GM18873 (cell line): ENCODE results near the gene LRGUK.

Experiments
- ATAC-seq: cut with Tn5 transposase; IDR thresholded peaks from one replicate; pipeline ENCODE4 v1.9.1; 2021; ENCODE audit warnings: mild to moderate bottlenecking, moderate library complexity, moderate number of reproducible peaks; ENCODE audit not compliant: unreplicated experiment, low FRiP score

Gene LRGUK

DNA sequence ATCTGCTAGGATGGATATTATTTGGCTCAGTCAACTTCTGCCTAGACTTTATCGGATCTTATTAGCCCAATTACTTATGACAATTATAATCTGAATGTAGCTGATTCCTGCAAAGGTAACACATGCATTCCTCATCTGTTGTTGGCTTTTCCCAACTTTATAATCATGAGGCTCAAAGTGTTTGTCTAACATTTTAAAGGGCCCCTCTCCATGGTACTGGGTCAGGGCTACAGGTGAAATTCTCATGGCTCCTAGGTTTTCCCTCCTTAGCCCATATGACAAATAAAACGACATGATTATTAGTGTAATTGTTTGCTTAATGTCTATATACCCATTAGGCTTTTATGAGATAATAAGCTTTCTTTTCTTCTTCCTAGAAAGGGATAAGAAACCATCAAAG, 4.2 kb upstream of the LRGUK start:
- ATAC-seq = no peak

DNA sequence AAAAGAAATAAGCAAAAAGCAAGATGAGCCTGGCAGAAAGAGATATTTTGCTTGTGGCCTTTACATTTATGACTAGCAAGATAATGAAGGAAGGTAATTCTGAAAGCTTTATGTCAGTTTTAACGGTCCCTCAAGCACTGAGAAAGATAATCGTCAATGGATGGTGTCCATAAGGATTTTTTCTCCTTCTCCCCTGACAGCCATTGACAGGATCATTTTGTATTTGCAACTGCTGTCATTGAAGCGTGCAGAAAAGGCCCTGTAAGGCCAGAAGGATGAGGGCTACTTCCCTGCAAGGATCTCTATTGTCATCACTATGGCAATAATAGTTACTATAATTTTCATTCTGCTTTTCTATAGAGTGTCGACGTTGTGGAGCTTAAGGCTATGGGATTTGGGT, 994 bp upstream of the LRGUK start:
- ATAC-seq = no peak

DNA sequence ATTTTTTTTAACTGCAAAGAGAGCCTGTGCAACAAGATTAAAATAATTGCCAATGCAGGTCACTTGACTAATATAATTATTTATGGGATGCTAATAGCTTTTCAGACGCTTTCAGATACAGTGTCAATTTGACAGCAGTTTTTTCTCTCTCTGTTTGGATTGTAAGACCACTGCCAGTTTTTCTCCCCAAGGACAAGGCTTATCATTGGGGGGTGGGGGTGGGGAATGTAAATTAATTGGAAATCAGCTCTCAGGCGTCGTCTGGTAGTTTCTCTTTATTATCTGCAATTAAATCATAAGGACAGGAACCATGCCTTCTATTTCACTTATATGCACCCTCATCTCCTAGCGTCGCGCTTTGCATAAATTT, 559 bp upstream of the LRGUK start:
- no peak for ATAC-seq

DNA sequence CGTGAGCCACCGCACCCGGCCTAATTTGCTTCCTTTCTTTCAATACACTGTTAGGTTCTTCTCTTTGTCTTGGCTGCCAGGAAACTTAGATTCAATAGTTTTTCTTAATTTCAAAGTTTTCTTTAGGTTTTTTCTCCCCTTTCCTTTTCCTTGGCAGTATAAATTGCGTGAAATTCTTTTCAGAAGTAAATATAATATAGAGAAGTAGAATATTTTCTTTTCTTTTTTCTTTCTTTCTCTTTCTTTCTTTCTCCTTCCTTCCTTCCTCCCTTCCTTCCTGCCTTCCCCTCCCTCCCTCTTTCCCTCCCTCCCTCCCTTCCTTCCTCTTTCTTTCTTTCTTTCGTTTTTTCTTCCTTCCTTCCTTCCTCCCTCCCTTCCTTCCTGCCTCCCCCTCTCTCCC, 1.7 kb downstream of the LRGUK start:
- ATAC-seq = no peak

DNA sequence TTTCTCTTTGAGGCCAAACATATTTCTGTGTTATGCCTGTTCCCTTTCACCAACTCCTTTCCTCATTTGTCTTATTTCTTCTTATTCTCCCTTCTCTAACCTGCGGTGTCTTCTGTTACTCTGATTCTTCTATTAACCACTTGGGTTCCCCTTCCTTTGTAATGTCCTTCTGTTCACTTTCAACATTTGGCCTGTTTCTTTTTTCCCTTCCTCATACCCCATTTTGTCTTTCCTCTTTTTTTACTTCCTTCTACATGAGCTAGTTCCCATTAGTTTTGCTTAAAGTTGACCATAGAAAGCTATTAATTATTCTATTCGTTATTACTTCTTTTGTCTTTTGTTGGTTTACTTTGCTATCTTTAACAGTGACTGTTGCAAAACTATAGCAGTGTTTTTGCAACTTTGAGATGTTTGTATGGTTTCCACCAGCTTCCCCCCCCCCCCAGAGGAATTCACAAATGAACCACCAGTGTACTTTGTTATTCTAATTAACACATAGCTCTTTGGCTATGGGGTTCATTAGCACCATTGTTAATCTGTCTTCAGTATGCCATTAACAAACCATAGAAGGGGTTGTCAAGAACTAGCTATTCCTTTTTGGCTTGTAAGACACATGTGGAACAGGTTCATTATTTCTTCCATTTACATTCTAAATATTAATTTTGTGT, 2.9 kb downstream of the LRGUK start:
- no peak for ATAC-seq

DNA sequence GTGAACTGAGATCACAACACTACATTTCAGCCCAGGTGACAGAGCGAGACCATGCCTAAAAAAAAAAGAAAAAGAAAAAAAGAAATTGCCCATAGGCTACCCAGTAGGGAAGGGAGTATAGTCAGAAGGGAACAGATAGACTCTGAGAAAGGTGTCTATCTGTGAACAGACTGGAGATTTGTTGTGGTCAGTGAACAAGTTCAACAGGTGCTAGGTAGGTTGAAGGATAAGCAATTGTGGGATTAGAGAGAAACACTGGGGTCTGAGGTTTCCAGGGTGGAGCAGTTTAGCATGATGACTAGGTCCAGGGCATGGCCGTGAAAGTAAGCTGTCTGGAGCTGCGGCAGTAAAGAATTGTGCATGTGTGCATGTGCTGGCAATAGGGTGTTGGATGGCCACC, 6.9 kb downstream of the LRGUK start:
- ATAC-seq = no peak

DNA sequence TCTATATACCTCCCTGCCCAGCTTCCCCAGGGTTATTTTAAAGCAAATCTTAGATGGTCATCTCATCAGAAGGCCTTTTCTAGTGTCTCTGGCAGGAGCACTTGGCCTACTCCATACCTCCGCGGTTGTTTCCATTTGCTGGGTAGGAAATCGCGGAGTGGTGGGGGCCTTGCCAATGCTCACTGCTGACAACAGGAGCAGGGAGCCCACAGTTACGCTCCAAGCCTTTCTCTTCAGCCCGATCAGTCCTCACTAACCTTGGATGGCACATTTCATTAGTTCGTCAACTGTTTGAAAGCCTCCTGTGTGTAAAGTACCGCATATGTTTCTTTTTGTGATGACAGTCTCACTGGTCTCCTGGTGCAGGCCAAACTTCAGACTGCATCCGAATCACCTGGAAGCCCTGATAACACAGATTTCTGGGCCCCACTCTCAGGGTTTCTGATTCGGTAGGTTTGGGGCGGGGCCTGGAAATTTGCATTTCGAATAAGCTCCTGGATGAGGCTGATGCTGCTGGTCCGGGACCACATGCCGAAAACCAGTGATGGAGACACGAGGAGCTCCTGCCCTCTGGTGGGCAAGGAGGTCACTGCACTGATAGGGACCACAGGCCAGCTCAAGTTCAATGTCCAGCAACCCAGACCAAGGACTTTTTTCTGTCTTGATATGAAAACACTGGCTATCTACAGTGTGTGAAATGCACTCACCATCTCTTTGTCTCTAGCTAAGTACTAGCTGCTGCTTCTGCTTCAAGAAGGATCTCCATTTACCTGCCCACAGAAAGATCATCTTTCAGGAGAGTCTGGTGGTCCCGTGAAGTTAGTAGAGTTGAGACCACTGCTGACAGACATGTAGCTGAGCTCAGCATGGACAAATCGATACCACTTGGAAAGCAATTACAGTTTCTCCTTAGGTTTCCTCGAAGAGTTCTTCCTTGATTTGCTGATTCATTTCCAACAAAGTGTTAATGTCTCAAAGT, 14.0 kb downstream of the LRGUK start:
- peak; percentile 60 for ATAC-seq

DNA sequence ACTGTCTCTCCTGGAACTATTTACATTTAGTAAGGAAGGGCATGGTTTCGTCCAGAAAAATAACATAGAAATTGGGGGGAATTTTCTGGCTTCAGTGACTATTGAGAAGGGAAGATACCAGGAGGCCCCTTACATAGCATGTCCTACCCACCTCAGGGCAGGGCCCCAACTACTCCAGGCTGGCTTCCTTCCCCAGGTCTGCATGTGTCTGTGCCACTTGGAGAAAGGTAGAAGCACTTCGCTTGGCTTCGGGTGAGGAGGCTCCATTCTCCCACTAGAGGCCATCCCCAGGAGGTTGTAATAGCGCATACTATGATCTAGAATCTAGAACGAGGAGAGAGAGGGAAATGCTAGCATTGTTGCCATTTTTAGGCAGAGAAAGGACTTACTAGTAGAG, 14.7 kb downstream of the LRGUK start:
- no peak for ATAC-seq

DNA sequence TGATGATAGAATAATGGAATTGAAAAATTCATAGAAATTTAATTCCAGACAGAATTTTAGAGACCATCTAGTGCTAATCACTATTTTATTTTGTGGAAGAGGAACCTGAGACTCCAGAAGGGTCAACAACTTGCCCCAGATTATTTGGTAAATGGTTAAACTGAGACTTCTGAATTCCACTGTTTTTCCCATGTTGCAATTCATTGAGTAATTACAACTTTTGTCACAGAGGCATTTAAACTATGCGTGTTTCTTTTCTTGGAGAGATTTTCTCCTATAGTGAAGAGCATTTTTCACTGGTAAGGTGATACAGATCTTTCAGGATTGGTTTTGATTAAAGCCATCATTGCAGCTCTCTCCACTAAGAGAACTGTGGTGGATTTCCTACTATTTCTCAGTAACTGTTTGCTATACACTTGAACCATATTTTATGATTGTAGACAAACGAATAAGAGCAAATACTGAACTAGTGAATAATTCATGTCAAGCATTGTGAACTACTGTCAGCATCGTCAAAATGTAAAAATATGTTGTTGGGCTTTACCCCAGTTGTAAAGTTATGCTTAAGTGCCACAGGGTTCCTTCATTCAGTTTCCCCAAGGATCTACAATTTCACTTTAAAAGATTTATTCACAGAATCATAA, 26.5 kb downstream of the LRGUK start:
- no peak for ATAC-seq

DNA sequence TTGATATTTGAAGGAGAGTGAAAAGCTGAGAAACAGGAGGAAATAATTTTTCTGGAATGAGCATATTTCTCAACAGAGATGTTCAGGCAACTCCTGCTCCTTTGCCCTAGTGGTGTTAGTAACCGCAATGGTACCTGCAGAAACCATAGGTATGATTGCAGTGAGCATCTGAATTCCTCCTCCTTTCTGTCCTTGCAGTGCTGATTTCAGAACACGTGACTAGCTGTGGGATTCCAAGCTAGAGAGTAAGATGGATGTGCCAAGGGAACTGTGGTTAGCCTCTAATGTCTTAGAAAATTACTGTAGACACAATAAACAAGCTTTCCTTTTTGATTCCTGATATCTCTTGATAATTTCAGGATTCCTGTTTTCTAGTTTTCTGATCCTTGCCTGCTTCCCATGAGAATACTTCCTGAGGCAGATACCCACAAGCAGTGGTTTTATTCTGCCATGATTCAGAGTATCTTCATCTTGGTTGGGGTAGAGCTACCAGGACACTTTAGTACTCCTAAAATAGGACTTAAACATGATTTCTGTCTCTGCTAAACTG, 27.5 kb downstream of the LRGUK start:
- ATAC-seq = no peak

DNA sequence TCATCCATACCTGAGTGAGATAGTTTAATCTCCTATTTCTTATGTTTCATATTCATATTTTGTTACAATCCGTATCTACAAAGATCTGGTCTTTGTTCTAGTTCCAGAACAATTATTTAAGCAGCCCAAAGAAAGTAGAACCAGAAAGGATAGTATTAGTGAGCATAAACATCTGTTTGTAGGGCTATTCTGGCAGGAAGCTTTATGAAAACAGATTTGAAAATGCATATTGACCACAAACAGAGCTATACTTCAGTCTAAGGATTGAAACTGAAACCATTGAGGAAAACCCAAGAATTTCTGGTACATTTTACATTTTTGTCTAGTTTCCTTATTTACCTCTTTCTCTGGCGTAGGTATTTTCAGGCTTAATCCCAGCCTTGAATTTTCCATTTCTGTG, 28.1 kb downstream of the LRGUK start:
- ATAC-seq = no peak

DNA sequence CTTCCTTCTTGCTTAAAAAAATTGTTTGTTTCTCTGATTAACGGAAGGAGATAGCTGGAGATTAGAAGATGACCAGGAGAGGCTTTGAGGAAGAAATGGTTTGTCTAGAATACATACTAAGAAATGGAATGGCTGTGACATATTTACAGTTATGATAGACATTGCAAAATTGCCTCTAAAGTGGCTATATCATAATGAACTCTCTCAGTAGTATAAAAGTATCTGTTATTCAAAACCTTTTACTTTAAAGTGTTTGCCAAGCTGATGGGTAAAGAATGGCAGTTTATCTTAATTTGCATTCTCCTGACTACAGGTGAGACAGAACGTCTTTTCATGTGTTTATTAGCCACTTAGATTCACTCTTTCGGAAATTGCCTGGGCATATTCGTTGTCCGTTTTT, 28.7 kb downstream of the LRGUK start:
- ATAC-seq = no peak

DNA sequence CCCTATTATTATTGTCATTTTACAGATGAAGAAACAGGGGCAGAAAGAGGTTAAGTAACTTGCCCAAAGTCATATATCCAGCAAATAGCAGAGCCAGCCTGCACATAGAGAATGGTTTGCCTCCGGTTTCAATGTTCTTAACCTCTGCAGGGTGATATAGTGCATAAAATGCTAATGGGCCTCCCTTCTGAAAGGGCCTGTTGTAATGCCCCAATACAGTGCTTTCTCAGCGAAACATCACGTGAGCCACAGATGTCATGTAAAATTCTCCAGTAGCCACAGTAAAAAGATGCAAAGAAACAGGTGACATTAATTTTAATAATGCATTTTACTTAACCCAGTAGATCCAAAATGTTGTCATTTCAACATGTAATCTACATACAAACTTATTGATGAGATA, 38.1 kb downstream of the LRGUK start:
- ATAC-seq = no peak

DNA sequence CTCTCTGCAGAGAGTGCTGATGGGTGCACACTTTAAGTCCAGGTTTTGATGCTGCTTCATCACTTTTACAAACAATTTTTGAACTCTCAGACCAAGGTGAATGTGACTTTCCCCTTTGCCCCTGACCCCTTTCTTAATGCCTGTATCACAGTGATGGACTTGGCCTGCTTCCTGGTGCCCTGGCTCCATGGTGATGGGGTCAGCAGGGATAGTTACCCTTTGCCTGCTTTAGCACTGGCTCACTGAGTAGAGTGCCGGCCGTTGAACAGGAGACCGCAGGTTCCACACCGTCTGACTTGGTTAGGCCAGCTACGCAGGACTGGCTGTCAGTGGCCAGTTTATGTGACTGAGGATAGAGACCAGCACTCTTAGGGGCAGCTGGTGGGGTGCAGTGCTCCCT, 40.1 kb downstream of the LRGUK start:
- no peak for ATAC-seq

DNA sequence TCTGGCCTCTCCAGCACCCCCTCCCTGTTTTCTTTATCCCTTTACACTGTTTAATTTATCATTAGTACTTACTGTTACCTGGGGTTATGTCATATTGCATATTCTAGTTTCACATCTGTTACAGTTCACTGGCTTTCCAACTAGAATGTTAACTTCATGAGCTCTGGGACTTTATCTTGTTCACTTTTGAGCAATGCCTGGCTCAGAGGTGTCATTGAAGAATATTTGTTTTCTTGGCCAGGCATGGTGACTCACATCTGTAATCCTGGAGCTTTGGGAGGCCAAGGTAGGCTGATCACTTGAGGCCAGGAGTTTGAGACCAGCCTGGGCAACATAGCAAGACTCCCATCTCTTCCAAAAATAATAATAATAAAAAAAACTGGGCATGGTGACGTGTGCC, 40.7 kb downstream of the LRGUK start:
- ATAC-seq = no peak

DNA sequence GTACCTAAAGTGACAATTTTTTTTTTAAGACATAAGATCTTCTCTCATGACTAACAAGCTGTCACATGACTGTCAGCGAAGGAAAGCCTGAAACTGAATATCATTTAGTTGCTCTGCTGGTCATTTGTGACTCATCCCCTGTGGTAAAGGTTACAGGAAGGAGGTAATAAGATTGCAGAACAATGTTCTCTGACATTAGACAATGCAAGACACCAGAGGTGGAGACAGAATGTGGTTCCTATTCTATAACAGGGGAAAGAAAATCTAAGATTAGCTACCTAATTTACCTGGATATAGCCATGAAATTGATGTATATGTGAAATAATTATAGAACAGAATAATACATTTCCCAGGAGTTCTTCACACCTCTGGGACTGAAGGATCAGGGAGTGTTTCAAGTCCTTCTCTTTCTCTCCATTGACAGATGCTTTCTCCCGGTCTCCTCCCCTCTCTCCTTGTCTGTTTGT, 47.7 kb downstream of the LRGUK start:
- ATAC-seq = peak; percentile 80

DNA sequence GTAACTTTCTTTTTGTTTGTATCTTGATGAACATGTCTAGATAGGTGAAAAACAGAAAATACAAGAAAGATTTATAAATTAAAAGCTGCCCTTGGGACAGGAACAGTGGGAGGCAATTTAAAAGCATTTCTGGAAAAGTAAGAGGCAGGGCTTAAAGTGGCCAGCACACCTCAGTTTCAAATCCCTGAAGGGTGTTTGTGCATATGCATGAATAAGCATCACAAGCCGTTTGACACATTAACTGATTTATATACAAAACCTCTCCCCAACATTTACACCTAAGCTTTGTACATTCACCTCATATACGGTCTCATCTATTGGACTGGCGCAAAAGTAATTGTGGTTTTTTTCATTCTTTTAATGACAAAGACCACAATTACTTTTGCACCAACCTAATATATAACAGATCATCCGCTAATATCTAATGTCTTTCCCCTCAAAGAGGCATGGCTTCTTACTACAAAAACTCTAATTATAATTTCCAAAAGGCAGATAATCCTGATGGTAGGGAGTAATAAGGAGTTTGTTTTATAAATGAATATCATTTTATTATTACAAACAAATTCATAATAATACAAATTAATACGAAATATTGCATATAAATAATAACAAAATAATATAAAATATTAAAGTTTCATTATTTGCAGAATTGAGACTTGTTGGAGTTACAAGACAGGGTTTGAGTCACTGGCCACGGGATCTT, 48.3 kb downstream of the LRGUK start:
- ATAC-seq = no peak

DNA sequence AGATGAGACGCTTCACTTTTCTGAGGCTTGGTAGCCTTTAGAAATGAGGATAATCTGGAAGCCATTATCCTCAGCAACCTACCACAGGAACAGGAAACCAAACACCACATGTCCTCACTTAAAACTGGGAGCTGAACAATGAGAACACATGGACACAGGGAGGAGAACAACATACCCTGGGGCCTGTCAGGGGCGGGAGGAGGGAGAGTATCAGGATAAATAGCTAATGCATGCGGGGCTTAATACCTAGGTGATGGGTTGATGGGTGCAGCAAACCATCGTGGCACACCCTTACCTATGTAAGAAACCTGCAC, 48.9 kb downstream of the LRGUK start:
- no peak for ATAC-seq

DNA sequence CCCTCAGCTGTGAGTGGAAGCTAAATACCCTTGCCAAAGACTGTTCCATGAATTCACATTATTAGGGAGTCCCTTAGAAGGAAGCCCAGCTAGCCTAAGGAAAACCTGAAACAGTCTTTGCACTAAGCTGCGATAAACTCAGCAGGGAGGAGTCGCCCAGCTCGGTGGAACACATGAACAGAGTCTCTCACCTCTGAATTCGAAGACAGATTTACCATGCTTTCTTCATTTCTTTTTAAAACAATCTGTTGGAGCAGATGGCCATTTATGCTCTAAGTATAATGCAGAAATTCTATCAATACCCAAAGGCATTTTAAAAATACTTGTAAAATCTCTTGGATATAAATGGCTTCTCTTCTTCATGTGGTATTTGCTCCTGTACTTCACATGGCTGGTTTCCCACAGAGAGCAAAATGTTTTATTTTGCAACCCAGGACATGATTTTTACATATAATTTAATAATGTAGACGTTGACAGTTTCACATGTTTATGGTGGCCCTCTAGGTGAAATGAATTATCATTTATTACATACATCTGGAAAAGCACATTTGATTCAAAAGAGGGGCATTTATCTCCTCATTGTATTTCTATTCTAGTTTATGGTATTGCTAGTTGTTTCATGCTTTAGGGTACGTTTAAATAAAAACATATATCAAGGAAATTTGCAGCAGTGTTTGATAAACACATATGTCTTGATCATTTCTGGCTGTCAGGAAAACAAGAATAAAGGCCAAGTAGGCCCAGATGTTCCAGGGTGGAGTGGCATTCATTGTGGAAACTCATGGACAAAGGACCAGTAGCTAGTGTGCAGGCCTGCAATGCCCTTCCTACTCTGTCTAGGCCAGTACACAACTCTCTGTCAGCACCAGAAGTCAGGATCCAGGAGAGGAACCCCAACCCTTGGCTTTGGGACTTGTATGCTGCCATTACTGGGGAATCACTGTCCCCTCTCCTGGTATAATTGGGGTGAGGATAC, 52.2 kb downstream of the LRGUK start:
- no peak for ATAC-seq
